IMR-90 (cell line): ENCODE results near the gene CACNG7. TPM values are rescaled to one million over a fixed set of nuclear protein-coding genes. Genes with fewer than 3 reads are reported as not detected.
A peak's percentile ranks its signal among the peaks of the same experiment; 100 is the strongest.

Experiments
- ATAC-seq: fragments of 200-7000 bp; cut with Tn5 transposase; 2 replicates; pipeline ENCODE4 v1.9.1; 2020; ENCODE audit warnings: low read depth, mild to moderate bottlenecking, moderate library complexity
- BruUV-seq: library from RNA; stranded (reverse); fragments of 400-500 nt; replicated peaks from 2 replicates; lab custom pipeline; 2021; lab: Mats Ljungman, UMichigan
- CTCF ChIA-PET: fragments of 300-600 bp; formaldehyde crosslinking; extraction: SDS; loops from one replicate; lab custom pipeline; 2021; ENCODE audit warnings: antibody characterized with exemption; lab: Yijun Ruan, JAX
- POLR2A ChIA-PET: fragments of 300-600 bp; sonication (Branson Sonifier 250); formaldehyde crosslinking; loops from one replicate; lab custom pipeline; 2022; ENCODE audit warnings: antibody characterized with exemption; ENCODE audit not compliant: unreplicated experiment; lab: Charles Lee
- DNase-seq: peaks from one replicate; pipeline ENCODE4 v3.0.0; 2013
- H2AFZ ChIP-seq: replicated peaks from 2 replicates; pipeline ENCODE3; 2013; ENCODE audit warnings: low read length, mild to moderate bottlenecking; ENCODE audit not compliant: poor library complexity
- H2AK5ac ChIP-seq: 2 replicates; pipeline ENCODE4 v1.6.1; 2013; ENCODE audit warnings: low read depth, low read length, inconsistent platforms
- H2AK9ac ChIP-seq: replicated peaks from 2 replicates; pipeline ENCODE3; 2013; ENCODE audit warnings: mild to moderate bottlenecking, low read depth, low read length, moderate library complexity; ENCODE audit not compliant: poor library complexity
- H2BK120ac ChIP-seq: 2 replicates; pipeline ENCODE4 v1.6.1; 2013; ENCODE audit warnings: low read depth, low read length, inconsistent platforms
- H2BK15ac ChIP-seq: 3 replicates; pipeline ENCODE4 v1.6.1; 2013; ENCODE audit warnings: low read depth, low read length, inconsistent platforms
- H2BK20ac ChIP-seq: 2 replicates; pipeline ENCODE4 v1.6.1; 2013; ENCODE audit warnings: low read depth, mild to moderate bottlenecking, inconsistent platforms, low read length, moderate library complexity
- H2BK5ac ChIP-seq: 2 replicates; pipeline ENCODE4 v1.6.1; 2013; ENCODE audit warnings: mild to moderate bottlenecking, low read depth, low read length, inconsistent platforms; ENCODE audit not compliant: poor library complexity, severe bottlenecking
- H3K14ac ChIP-seq: replicated peaks from 2 replicates; pipeline ENCODE4 v1.6.1; 2013; ENCODE audit warnings: low read depth, low read length, inconsistent platforms
- H3K18ac ChIP-seq: 2 replicates; pipeline ENCODE4 v1.6.1; 2013; ENCODE audit warnings: low read depth, low read length, control low read depth
- H3K23ac ChIP-seq: 2 replicates; pipeline ENCODE4 v1.6.1; 2013; ENCODE audit warnings: low read depth, low read length, inconsistent platforms
- H3K27ac ChIP-seq: 2 replicates; pipeline ENCODE4 v1.5.1; 2013; ENCODE audit warnings: mild to moderate bottlenecking, control low read depth, low read length; ENCODE audit not compliant: insufficient read depth
- H3K27me3 ChIP-seq: 2 replicates; pipeline ENCODE4 v1.6.1; 2013; ENCODE audit warnings: low read length; ENCODE audit not compliant: control insufficient read depth, insufficient read depth
- H3K36me3 ChIP-seq: 2 replicates; pipeline ENCODE4 v1.6.1; 2013; ENCODE audit warnings: low read length, mixed read lengths; ENCODE audit not compliant: control insufficient read depth, insufficient read depth
- H3K4ac ChIP-seq: 2 replicates; pipeline ENCODE4 v1.6.1; 2013; ENCODE audit warnings: low read depth, low read length, inconsistent platforms
- H3K4me1 ChIP-seq: 2 replicates; pipeline ENCODE4 v1.6.1; 2013; ENCODE audit warnings: low read length, mixed read lengths; ENCODE audit not compliant: control insufficient read depth, insufficient read depth
- H3K4me2 ChIP-seq: 2 replicates; pipeline ENCODE4 v1.6.1; 2013; ENCODE audit warnings: low read depth, mild to moderate bottlenecking, control low read depth, low read length, moderate library complexity
- H3K4me3 ChIP-seq: 2 replicates; pipeline ENCODE4 v1.5.1; 2013; ENCODE audit warnings: low read depth, mild to moderate bottlenecking, control low read depth, low read length, moderate library complexity; ENCODE audit not compliant: insufficient read depth
- H3K56ac ChIP-seq: 2 replicates; pipeline ENCODE4 v1.6.1; 2013; ENCODE audit warnings: low read length, inconsistent platforms; ENCODE audit not compliant: insufficient read depth; ENCODE audit errors: extremely low read depth
- H3K79me1 ChIP-seq, 2 experiments: 2 replicates each; pipeline ENCODE4 v1.6.1; 2013; ENCODE audit warnings: low read length in 2 of 2, inconsistent platforms in 1 of 2, low read depth in 1 of 2
- H3K9ac ChIP-seq: 2 replicates; pipeline ENCODE4 v1.6.1; 2013; ENCODE audit warnings: low read depth, low read length, control low read depth
- H3K9me1 ChIP-seq: 2 replicates; pipeline ENCODE4 v1.6.1; 2013; ENCODE audit warnings: low read length, inconsistent platforms; ENCODE audit not compliant: insufficient read depth
- H3K9me3 ChIP-seq: 2 replicates; pipeline ENCODE4 v1.6.1; 2013; ENCODE audit warnings: low read length; ENCODE audit not compliant: control insufficient read depth, insufficient read depth
- H4K20me1 ChIP-seq: 2 replicates; pipeline ENCODE4 v1.6.1; 2013; ENCODE audit warnings: low read length, inconsistent platforms; ENCODE audit not compliant: insufficient read depth
- H4K5ac ChIP-seq: 2 replicates; pipeline ENCODE4 v1.6.1; 2013; ENCODE audit warnings: mild to moderate bottlenecking, low read depth, low read length, control low read depth
- H4K8ac ChIP-seq, 2 experiments: 2 replicates each; pipeline ENCODE4 v1.6.1; 2013; ENCODE audit warnings: low read depth in 2 of 2, low read length in 2 of 2, control low read depth in 1 of 2, inconsistent platforms in 1 of 2
- H4K91ac ChIP-seq: 2 replicates; pipeline ENCODE4 v1.6.1; 2013; ENCODE audit warnings: low read depth, low read length, inconsistent platforms; ENCODE audit not compliant: insufficient read depth
- CEBPB ChIP-seq: IDR thresholded peaks from 2 replicates; pipeline ENCODE4 v1.6.1; 2012; ENCODE audit warnings: low read depth, low read length, improper control_type of control experiment
- MAZ ChIP-seq: IDR thresholded peaks from 2 replicates; pipeline ENCODE4 v1.6.1; 2012; ENCODE audit warnings: low read depth, mild to moderate bottlenecking, low read length, improper control_type of control experiment, moderate library complexity, borderline replicate concordance
- MXI1 ChIP-seq: IDR thresholded peaks from 2 replicates; pipeline ENCODE4 v1.6.1; 2012; ENCODE audit warnings: low read depth, mild to moderate bottlenecking, low read length, moderate library complexity, borderline replicate concordance
- POLR2A ChIP-seq: IDR thresholded peaks from 2 replicates; pipeline ENCODE4 v1.6.1; 2012; ENCODE audit warnings: mild to moderate bottlenecking, low read depth, low read length
- RAD21 ChIP-seq: IDR thresholded peaks from 2 replicates; pipeline ENCODE4 v1.6.1; 2012; ENCODE audit warnings: low read length, improper control_type of control experiment
- SMC3 ChIP-seq: fragments of 150-350 bp; IDR thresholded peaks from 2 replicates; pipeline ENCODE4 v1.6.1; 2016; ENCODE audit warnings: low read depth, mild to moderate bottlenecking, antibody characterized with exemption, low read length, moderate library complexity
- WGBS, 2 experiments: methylation state at CpG; one replicate each; pipeline versions ENCODE4 v1.1.5 to v1.1.7; 2013; ENCODE audit warnings: missing lambda C conversion rate in 2 of 2; ENCODE audit not compliant: insufficient read length in 1 of 2; ENCODE audit errors: extremely low coverage in 2 of 2; 5-methylcytosine and 5-hydroxymethylcytosine counted together
- dilution Hi-C: fragments of 300-500 bp; cut with HindIII; formaldehyde crosslinking; loops from one replicate; pipeline ENCODE4 v1.14.3; 2018; ENCODE audit warnings: low sequenced_read_pairs; ENCODE audit not compliant: unreplicated experiment
- in situ Hi-C: fragments of 300-500 bp; cut with MboI; formaldehyde crosslinking; loops from 3 replicates; pipeline ENCODE4 v1.14.3; 2019; ENCODE audit warnings: low sequenced_read_pairs, inconsistent platforms, mixed read lengths
- intact Hi-C: fragments of 100-400 bp; cut with micrococcal nuclease; formaldehyde crosslinking; loops from 2 replicates; pipeline ENCODE4 v1.10.0; 2022
- polyA plus RNA-seq, 3 experiments: library from polyadenylated mRNA; depleted of rRNA; stranded (reverse); fragments of >200 nt; gene quantifications; 2 replicates each; pipeline ENCODE4 v1.2.3, GENCODE V29; 2012; ENCODE audit warnings: low replicate concordance in 1 of 3
- total RNA-seq: library from RNA; depleted of rRNA; stranded (reverse); fragments of >200 nt; gene quantifications from 2 replicates; pipeline ENCODE4 v1.2.3, GENCODE V29; 2012

The CACNG7 gene
- total and polyA plus RNA-seq, 2 of the 4 experiments (the other 2 are of a cell fraction), result 0.36 to 6.7 TPM

DNA sequence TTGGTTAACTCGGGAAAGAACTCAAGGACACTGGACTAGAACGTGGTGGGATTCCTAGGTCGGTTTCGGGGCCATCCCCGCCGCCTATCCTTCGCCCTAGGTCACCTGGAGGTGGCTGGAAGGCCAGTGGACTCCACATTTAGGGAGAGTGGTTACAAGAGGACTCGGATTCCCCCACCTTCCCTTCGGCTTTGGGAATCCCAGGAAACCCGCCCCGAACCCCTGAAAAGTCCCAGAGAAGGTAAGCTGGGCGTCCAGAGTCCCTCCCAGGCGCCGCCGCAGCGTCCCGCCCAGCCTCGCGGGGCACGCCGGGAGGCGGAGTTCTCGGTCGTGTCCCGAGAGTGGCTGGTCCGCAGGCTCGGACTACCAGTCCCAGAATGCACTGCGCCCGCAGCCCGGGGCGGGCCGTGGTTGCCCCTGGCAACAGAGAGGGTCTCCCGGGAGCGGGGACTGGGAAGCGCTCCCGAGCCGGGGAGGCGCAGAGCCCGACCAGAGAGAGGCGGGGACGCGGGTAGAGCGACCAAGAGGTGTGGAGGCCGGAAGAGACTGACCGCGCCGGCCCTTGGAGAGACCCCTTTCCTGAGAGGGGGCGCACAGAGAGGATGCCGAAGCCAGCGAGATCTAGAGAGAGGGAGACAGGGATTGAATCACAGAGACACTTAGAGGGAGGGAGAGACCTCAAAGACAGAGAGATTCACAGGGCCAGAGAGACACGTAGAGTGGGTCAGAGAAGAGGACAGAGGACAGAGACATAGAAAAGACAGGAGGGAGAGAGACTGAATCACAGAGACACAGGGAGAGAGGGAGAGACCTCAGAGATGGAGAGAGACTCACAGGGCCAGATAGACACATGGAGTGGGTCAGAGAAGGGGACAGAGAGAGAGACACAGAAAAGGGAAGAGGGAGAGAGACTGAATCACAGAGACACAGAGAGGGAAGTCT lies 29.7 kb upstream of the CACNG7 start:
- Histone ChIP-seq H2BK15ac (peak overlapping the region; percentile 59; the same call in 1 of the 3 replicates), H3K27me3 (peaks cover 34% of the 10 kb centered on the region), H4K20me1 (peaks cover 25% of the 10 kb centered on the region), H2AK9ac (peak overlapping the region; percentile 46), H2AFZ (peak overlapping the region; percentile 99), H3K79me1 (peaks cover 8 to 19% of the 10 kb centered on the region in 2 experiments), H3K36me3 (peaks cover 17% of the 10 kb centered on the region), H2BK20ac (no peak overlapping the region), H3K9me1 (peaks cover 4% of the 10 kb centered on the region), H2BK120ac (peak overlapping the region; percentile 59; the same call in 1 of the 2 replicates), H3K56ac (peak overlapping the region; percentile 45), H4K91ac (peak overlapping the region; percentile 63), H3K27ac (peak overlapping the region; percentile 68), H3K9ac (peak overlapping the region; percentile 77), H2AK5ac (peak overlapping the region; percentile 62; the same call in 1 of the 2 replicates), H4K5ac (peak overlapping the region; percentile 81), H3K4me2 (peak overlapping the region; percentile 98), H3K4me3 (peak overlapping the region; percentile 80), H3K18ac (peak overlapping the region; percentile 30), H3K4me1 (peaks cover 5% of the 10 kb centered on the region), H3K14ac (peak overlapping the region; percentile 95), H2BK5ac (no peak overlapping the region), H3K9me3 (no peaks in the 10 kb centered on the region), H4K8ac (peak overlapping the region; percentile 95 to 99), H3K23ac (peak overlapping the region; percentile 70), H3K4ac (peak overlapping the region; percentile 87)
- ChIA-PET POLR2A (no interaction called here), CTCF (no interaction called here)
- DNase-seq, result peak; percentile 83
- 1% methylated on average over 24 of the region's 51 CpGs; no CpG with 5 or more reads in 1 of the 2 experiments for WGBS, 2 experiments
- TF ChIP-seq CEBPB (no peak), POLR2A (peak; percentile 76), MXI1 (no peak), SMC3 (no peak), MAZ (peak; percentile 82), RAD21 (no peak)
- dilution Hi-C loops, result no loop called here
- intact Hi-C loops, result no loop called here
- in situ Hi-C loops, result loop anchor here (10.0 kb wide), 2 partner anchors 145 to 575 kb away; no protein-coding TSS in a partner anchor
- peak; percentile 98 for ATAC-seq
- BruUV-seq, result no TSS peak
